SH-SY5Y (cell line): ENCODE results near the gene ELOB.

Experiments
- GATA2 ChIP-seq: IDR thresholded peaks from 2 replicates; pipeline ENCODE4 v1.6.1; 2011; ENCODE audit warnings: mild to moderate bottlenecking, low read depth, low read length
- GATA3 ChIP-seq: IDR thresholded peaks from 2 replicates; pipeline ENCODE4 v1.6.1; 2011; ENCODE audit warnings: low read depth, mild to moderate bottlenecking, low read length, moderate library complexity

Gene ELOB

DNA sequence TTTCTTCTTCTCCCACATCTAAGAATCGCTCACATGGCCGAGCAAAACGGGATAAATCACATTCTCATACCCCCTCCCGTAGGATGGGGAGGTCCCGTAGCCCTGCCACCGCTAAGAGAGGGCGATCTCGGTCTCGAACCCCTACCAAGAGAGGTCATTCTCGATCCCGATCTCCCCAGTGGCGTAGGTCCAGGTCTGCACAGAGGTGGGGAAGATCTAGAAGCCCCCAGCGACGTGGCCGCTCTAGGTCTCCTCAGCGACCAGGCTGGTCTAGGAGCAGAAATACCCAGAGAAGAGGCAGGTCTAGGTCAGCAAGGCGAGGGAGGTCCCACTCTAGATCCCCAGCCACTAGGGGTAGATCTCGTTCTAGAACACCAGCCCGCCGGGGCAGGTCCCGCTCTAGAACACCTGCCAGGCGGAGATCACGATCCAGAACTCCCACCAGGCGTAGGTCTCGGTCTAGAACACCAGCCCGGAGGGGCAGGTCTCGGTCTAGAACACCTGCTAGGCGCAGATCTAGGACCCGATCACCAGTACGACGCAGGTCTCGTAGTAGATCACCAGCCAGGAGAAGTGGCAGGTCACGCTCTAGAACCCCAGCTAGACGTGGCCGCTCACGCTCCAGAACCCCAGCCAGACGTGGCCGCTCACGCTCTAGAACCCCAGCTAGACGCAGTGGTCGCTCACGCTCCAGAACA is 15.0 kb downstream of the ELOB start:
- TF ChIP-seq GATA3: no peak
- no peak for TF ChIP-seq GATA2

DNA sequence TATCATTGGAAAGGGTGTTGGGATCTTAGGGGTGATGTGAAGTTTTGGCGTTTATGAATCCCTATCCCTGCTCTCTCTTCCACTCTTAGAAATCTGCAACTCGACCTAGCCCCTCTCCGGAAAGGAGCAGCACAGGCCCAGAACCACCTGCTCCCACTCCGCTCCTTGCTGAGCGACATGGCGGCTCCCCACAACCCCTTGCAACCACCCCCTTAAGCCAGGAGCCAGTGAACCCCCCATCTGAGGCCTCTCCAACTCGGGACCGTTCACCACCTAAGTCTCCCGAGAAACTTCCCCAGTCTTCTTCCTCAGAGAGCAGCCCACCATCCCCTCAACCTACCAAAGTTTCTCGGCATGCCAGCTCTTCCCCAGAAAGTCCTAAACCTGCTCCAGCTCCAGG is 15.6 kb downstream of the ELOB start:
- TF ChIP-seq GATA2 (no peak), GATA3 (no peak)

DNA sequence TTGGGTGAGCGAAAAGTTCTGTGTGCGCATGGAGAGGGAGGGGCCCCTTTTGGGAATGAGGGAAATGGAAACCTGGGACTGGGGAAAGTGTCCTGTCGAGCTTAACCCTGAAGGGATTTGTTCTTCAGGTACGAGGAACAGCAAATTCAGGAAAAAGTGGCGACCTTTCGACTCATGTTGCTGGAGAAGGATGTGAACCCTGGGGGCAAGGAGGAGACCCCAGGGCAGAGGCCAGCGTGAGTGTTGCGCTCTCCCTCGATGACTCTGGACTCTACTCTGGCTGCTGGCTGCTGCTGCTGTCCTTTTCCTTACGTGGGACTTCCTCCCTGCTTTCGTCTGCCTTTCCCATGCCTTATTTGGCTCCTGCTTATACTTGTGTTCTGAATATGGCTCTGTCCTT is 19.7 kb downstream of the ELOB start:
- TF ChIP-seq GATA3: no peak
- TF ChIP-seq GATA2: no peak

DNA sequence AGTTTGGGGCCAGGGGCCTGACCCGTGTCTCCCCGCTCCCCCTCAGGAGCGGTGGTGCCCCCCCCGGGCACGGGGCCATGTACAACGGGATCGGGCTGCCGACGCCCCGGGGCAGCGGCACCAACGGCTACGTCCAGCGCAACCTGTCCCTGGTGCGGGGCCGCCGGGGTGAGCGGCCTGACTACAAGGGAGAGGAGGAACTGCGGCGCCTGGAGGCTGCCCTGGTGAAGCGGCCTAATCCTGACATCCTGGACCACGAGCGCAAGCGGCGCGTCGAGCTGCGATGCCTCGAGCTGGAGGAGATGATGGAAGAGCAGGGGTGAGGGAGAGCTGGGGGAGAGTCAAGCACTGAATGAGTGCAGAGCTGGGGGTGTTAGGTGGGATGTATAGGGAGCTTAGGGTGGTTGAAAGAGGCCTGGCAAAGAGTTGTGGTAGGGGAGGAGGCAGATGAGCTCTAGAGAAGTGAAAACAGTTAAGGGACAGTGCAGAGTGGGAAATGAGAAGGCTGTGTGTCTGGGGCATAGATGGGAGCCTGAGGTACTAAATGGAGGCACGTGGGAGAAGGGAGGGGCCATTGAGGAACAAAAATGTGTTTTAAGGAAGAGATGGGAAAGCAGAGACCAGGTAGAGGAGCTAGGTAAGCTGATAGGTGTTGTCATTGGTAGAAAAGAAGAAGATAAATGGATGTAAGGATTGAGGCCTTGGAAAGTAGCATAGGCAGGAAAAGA is 20.6 kb downstream of the ELOB start:
- TF ChIP-seq GATA2 (no peak), GATA3 (no peak)

DNA sequence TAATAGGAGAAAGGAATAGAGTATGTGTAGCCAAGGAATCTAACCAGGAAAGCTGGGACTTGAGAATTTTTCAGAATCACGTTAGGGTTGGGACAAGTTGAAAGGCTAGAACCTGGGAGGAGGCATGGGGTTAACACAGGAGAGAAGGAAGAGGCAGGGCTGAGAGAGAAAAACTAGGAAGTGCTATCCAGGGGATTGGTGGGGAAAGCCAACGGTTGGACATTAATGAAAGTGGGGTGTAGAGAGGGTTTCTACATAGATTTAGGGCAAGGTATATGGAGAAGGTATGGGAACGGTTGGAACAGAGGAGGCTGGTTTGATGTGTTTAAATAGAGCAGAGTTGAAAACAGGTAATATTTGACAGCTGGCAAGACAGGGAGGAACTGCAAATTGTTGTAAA is 21.9 kb downstream of the ELOB start:
- TF ChIP-seq GATA2: no peak
- no peak for TF ChIP-seq GATA3

DNA sequence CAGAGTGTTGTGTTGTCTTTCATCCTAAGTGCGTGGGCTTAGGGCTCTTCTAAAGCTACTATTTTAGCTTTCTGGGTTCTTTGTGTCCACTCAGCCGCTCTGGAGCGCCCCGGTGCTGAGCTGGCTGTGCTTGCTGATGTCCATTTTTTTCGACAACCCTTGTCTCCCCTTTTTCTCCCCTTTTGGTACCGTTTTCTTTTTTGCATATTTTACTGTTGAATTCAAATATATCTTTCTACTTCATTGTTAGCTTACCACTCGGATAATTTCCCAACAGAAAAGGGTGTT is 23.4 kb downstream of the ELOB start:
- TF ChIP-seq GATA3 (no peak), GATA2 (no peak)

DNA sequence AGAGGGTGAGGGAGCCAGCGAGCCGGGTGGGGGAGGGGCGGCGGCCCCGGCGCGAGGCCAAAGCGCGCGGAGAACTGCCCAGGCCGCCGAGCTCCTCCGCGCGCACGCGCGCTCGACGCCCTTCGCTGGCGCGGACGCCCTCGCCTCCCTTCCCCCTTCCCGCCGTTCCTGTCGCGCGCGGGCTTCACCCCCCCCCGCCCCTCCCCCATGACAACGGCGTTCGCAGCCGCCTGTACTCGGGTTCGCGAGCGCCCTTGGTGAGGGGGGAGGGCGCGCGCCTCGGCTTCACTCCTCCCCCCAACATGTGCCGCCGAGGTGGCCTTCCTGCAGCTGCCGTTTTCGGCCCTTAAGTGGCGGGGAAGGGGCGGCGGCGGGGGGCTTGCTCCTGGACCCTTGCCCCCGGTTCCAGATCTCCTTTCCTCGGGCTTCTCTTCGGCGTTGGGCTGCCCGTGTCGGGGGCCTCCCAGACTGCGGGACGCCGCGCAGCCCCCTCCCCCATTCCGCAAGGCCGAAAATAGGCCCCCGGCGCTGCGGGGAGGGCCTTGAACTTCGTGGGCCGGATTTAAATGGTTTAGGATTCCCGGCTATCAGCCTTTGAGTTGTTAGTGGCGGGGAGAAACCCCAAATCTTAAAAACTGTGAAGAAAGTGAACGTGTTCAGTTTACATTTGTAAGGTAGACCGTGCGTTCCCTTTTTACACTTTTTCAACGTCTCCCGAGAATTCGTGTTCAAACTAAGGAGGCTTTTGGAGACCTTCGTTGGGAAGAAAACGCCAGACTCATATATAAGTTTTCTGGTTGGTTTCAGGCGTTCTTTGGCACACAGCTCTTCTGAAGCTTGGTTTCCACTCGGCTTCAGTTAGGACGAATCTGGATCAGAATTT is 24.0 kb downstream of the ELOB start:
- no peak for TF ChIP-seq GATA3
- TF ChIP-seq GATA2: no peak

DNA sequence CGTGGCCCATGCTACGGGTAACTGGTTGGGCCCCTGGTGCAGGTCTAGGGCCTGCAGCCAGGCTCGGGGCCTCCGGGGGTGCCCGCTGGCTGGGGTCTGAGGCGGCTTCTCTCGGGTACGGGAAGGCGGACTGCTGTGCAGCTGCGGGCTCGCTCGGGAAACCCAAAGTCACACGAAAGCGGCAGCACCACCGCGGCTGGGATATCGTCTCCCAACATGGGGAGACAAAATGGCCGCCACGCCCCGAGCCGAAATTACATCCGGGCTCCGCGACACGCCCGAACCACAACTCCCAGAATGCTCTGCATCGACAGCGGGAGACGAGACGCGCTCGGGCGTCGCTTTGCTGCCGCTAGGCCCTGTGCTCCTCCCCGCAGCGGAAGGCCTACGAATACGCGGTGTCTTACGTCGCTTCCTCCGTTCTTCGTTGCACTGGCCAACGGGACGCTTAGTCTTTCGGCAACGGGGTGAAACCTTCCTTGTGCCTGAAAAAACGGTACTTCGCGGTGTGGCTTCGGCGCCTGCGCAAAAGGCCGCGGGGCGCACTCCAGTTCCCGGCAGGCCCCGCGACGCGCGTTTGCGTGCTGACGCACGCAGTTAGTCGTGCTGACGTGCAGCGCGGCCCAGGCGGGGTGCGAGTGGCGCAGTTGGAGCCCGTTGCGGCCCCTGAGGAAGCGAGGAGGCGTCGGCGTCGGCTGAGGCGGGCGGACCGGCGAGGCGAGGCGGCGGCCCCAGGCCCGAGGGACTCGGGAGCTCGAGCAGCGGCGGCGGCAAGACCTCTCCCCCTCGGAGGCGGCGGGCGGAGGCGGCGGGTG is 24.8 kb downstream of the ELOB start, which contains the start of gene SRRM2:
Gene SRRM2, plus strand, starts transcription at position 604 of the 815 bp plus-strand sequence. CDS start 3,727 bp downstream, outside the sequence.
- TF ChIP-seq GATA2 (0 out of 2 replicates have a peak, but pooled peaks have one; percentile 2), GATA3 (no peak)

DNA sequence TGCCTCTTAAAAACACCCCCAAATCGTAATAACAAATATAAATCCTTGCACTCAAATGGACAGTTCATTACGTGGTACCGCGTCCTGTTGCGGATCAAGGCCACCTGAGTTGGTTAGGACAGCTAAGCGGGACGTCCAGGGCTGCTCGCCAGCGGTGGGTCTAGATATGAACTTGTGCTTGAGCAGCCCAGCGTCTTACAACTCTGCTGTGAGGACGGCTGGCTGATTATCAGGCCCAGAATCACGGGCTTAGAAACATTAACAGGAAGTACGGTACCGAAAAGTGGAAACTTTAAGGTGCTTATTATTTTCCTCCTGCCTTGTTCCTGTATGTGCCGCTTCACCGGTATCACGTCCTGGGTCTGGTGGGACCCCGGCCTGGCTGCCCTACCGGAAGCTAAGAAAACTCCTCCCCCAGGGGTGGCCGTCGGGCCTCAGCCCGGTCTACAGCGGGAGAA is 25.5 kb downstream of the ELOB start:
- no peak for TF ChIP-seq GATA2

DNA sequence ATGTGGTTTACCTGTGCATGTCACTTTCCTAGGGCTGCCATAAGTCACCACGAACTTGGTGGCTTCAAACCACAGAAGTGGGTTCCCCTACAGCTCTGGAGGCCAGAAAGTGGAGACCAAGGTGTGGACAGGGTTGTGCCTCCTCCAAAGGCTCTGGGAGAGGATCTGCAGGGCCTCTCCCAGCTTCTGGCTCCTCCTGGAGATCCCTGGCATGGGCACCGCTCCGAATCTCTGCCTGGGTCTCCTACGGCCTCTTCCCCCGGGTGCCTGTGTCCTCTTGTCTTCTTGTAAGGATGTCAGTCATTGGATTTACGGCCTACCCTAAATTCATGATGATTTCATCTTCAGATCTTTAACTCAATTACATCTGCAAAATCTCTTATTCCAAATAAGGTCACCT is 27.1 kb downstream of the ELOB start:
- TF ChIP-seq GATA3 (no peak), GATA2 (no peak)

DNA sequence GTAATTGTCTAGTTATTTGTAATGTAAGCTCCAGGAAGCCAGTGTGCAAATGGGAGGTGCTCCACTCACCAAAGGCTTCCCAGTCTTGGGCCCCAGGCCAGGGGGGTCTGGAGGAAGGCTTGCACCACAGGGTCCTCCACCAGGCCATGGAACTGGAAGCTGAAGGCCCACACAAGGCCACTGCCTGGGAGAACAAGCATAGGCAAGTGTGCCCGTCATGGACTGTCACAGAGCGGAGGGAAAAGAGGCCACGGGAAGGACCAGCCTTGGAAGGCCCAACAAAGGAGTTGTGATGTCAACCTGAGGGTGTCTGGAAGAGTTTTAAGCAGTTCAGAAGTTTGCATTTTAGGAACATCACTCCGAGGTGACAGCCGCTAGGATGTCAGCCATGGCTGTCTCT is 27.6 kb downstream of the ELOB start:
- TF ChIP-seq GATA2: no peak
- no peak for TF ChIP-seq GATA3

DNA sequence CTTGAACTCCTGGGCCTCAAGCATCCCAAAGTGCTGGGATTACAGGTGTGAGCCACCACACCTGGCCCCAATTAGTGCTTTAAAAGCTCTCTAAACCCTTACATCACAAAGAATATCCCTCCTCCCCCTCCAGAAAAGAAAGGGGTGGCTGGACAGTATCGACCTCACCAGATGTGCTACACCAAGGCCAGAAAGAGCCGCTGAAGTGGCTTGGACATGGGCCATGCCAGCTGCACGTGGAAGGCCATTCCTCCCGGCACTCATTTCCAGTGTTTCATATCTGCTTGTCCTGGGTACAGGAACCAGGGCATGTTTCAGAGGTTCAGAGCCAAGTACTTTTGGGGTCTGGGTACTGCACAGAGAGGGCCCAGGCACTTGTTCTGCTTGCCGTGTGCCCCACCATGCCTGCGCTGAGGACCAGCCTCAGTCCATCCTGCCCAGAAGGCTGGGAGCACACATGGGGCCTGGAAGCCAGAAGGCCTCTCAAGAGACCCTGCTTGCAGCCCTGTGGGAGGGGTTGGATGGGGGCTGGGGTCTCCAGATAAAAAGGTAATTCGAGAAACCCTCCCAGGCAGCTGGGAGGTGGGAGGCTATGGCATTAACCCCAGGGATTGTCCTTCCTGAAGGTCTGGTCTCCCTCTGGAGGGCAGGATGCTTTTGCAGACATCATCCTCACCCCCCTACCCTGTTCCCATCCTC is 28.2 kb downstream of the ELOB start:
- TF ChIP-seq GATA3 (no peak), GATA2 (no peak)

DNA sequence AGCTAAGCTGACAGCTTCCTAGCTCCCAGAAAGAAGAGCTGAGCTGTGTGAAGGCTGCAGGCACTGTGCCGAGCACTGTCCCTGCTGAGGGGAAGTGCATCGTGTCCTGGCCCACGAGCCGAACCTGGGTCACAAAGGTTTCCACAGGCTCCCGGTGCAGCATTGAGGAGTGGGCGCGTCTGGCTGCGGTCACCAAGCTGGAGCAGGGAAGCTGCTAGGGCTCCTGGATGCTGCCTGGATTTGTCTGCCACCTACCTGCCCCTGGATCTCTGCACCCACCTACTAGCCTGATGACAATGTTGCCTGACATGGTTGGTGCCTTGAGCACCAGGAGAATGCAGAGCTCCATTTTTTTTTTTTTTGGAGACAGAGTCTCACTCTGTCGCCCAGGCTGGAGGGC is 31.1 kb downstream of the ELOB start:
- no peak for TF ChIP-seq GATA3
